Measurements from ENCODE around the gene BZW2.

BZW2 gene

DNA sequence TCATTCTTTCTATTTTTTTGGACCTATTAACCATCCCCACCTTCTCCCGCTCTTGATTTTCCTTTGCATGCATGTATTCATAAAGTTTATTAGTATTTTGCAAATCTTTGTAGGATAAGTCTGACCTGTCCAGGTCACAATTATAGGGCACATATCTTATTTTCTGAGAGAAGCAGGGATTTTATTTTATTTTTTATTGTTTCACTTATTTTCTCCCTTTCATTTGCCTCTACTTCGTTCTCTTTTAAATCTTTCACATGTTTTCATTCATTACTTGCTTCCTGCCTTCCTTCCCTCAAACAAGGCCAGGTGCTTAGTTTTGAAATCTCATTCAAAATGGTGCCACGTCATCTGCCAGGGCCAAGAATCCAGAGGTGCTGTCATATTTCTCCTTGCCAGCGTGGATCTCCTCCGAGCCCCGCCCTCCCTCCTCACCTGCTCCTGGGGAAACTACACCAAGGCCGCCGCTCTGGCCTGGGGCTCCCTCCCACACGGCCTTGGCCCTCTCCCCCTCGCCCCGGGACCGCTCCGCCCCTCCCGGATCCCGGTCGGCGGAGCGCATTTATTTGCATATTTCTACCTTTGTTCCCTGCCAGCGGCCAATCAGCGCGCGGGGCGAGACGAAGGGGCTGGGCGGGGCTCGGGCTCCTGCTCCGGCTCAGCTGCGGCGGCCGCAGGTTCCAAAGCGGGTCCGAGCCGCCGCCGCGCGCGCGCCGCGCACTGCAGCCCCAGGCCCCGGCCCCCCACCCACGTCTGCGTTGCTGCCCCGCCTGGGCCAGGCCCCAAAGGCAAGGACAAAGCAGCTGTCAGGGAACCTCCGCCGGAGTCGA lies 107.3 kb downstream of the BZW2 start, which contains the start of gene TSPAN13:
TSS of gene TSPAN13 (plus strand) at position 654 of the 830 bp plus-strand sequence. CDS start 213 bp downstream, outside the sequence.
- peak; percentile 11 for DNase-seq (ENCODE audit: low read depth)

DNA sequence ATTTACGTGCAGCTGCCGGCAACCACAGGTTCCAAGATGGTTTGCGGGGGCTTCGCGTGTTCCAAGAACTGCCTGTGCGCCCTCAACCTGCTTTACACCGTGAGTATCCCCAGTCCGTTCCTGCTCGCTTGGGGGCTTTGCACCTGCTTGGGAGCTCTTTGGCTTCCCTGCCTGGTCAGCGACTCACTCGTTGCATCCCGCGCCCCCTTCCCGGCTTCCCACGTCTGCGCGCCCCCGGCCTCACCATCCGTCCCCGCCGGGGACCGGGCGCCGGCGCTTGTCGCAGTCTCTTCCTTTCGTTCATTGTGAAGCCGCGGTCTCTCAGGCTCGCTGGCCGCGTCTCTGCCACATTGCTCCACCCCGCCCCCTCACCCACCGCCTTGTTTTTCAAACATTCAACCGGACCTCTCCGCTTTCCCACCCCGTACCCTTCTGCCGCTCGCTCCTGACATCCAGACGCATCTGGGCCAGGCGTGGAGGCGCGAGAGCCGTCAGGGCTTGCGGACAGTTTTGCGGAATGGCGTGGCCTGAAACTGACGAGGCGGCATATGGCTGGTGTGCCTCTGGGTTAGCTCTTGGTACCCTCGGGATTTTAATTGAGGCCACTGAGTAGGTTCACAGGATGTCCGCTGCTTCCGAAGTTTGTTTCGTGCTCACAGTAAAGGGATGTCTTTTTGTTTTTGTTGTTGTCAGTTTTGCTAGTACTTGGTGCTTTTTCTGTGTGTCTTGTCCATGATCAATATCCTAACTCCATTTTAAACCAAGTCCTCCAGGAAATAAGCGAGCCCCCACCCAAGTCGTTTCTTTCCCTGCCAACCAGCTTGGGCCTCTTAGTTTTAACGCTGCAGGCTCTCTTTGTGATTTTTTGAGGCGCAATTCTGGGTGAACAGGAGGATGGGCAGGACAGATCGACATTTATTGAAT lies 108.2 kb downstream of the BZW2 start:
- no peak for DNase-seq (ENCODE audit: low read depth)

DNA sequence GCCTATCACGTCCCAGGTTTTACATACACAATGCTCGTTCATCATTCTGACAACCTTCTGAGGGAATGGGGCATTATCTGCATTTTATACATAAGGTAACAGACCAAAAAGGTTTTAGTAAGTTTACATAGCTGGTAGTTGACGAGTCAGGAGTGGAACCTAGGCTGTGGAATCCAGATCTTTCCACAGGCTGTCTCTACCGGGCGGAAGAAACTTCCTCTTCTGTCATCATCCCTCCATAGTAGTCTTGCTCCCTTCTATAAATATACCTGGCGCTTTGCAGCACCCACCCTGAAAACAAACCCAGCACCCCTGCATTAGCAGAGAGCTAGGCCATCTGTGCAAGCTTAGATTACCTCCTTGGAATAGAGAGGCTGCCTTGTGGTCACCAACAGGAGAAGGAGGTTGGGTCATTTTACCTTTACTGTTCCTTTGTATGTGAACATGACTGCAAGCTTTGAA lies 108.9 kb downstream of the BZW2 start:
- no peak for DNase-seq (ENCODE audit: low read depth)

DNA sequence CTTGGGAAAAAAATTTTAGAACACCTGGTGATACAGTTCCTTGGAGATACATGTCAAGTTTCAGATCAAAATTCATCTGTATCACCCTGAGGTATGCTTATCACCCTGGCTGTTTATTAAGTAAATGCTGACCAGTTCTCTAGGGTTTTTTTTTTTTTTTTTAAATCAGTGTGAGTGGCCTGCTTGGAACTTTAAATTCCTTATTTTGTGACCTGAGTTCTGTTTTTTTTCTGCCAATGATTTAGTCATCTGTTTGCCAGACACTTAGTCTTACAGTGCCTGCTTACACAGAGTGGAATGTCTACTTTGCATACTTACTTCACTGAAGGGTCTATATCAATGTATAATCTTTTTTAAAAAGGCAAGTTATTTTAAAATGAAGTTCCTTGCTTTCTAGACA lies 109.4 kb downstream of the BZW2 start:
- no peak for DNase-seq (ENCODE audit: low read depth)

Measured in stimulated activated CD8-positive, alpha-beta memory T cell treated with anti-CD3 and anti-CD28 coated beads, Interleukin-12 subunit alpha, Interleukin-12 subunit beta, amount 100 ng/mL, for 1 hour (primary cell).